Measurements from ENCODE around the gene SMIM36.

- TF ChIP-seq CTCF (IDR thresholded peaks at IDR 0.05) (no peak), POLR2A (IDR thresholded peaks at IDR 0.05) (no peak)
Measured at GRCh38 chr17:55510986-55511721, at the start of gene SMIM36.
